ENCODE measurements around the gene CSN2. TPM values are rescaled to one million over a fixed set of nuclear protein-coding genes. Genes with fewer than 3 reads are reported as not detected.

Gene CSN2
- total and polyA plus RNA-seq, 2 donors (not counting 1 experiment from before 2014, with no cell fraction given) = not detected

DNA sequence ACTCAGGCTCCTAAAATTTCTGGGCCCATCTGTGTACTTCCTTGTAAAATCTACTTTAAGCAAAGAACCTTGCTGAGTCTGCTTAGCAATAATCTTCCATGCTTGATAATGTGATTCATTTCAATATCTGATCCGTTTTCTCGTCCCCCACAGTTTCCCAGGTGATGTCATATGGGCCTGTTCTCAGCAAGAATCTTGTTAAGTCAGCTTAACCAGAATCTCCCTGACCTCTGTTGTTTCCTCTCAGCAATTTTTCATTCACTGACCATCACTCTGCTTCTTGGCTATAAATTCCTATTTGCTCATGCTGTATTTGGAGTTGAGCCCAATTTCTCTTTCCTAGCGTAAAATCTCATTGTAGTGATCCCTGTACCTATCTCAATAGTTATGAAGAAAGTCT, 13.9 kb downstream of the CSN2 start:
- Histone ChIP-seq H3K4me3 (ENCODE audit: control extremely low read depth in 1 of 5, extremely low read depth in 1 of 5, insufficient read depth in 1 of 5, low read depth in 2 of 5, low read length in 4 of 5) (no peak overlapping the region), H4K20me1 (ENCODE audit: control insufficient read depth, insufficient read depth, low read length, poor library complexity, severe bottlenecking) (no peaks in the 10 kb centered on the region), H3K9ac (ENCODE audit: low read length) (no peak overlapping the region), H3K9me3 (ENCODE audit: control extremely low read depth in 1 of 3, control insufficient read depth in 2 of 3, insufficient read depth in 1 of 3, low read length in 2 of 3) (peaks cover 0 to 1% (median 0%) of the 10 kb centered on the region in 3 donors), H3K4me2 (replicated peaks; ENCODE audit: low read depth, low read length, poor library complexity, severe bottlenecking) (no peak overlapping the region), H3K4me1 (ENCODE audit: control insufficient read depth in 2 of 2, insufficient read depth in 2 of 2, low read length in 2 of 2) (no peaks in the 10 kb centered on the region), H3K27ac (ENCODE audit: low read length in 2 of 2) (no peak overlapping the region), H3K27me3 (replicated peaks in 1 of 4; ENCODE audit: control extremely low read depth in 1 of 4, control insufficient read depth in 3 of 4, insufficient read depth in 4 of 4, low read length in 3 of 4) (no peaks in the 10 kb centered on the region), H3K36me3 (replicated peaks in 1 of 2; ENCODE audit: control extremely low read depth in 1 of 2, control insufficient read depth in 1 of 2, extremely low read depth in 1 of 2, insufficient read depth in 2 of 2, low read length in 1 of 2) (no peaks in the 10 kb centered on the region), H2AFZ (ENCODE audit: insufficient read depth, low read depth, low read length, poor library complexity, severe bottlenecking) (no peak overlapping the region), H3K79me2 (ENCODE audit: control insufficient read depth, insufficient read depth, low read length) (no peaks in the 10 kb centered on the region)
- H3K4me3 Mint-ChIP-seq = no peak overlapping the region
- DNase-seq = no peak
- H3K9me3 Mint-ChIP-seq (ENCODE audit: insufficient read depth) = no peaks in the 10 kb centered on the region
- 89% methylated on average over 2 of the region's 3 CpGs for WGBS (ENCODE audit: insufficient coverage)
- ChIA-PET CTCF (no interaction called here), POLR2A (no interaction called here)
- H3K27me3 Mint-ChIP-seq = no peaks in the 10 kb centered on the region
- intact Hi-C loops (cut with micrococcal nuclease) = no loop called here
- no peak overlapping the region for H3K27ac Mint-ChIP-seq
- TF ChIP-seq EZH2 (IDR thresholded peaks at IDR 0.05; ENCODE audit: borderline replicate concordance, insufficient read depth, low read depth, low read length, poor library complexity, severe bottlenecking) = no peak
- no peak for ATAC-seq (ENCODE audit: low read depth)
- no peaks in the 10 kb centered on the region for H3K4me1 Mint-ChIP-seq

DNA sequence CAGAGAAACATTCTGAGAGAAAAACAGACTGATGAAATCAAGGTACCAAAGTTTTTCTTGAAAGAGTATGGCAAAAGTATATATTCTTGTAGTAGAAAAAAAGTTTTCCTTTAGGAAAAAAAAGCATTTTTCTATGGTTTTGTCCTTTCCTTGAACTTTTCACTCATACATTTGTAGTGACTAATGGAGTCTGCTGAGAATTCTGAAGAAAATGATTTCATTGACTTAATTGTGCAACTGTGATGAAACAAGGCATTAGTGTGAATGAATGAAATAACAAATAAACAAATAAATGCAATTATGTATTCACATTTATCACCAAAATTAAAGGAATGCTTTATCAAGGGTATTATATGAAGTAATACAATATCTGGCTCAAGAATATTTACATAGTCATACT, 29.0 kb downstream of the CSN2 start:
- Mint-ChIP-seq H3K9me3 (ENCODE audit: insufficient read depth) (no peaks in the 10 kb centered on the region), H3K4me3 (no peak overlapping the region)
- TF ChIP-seq, protein P1, sequence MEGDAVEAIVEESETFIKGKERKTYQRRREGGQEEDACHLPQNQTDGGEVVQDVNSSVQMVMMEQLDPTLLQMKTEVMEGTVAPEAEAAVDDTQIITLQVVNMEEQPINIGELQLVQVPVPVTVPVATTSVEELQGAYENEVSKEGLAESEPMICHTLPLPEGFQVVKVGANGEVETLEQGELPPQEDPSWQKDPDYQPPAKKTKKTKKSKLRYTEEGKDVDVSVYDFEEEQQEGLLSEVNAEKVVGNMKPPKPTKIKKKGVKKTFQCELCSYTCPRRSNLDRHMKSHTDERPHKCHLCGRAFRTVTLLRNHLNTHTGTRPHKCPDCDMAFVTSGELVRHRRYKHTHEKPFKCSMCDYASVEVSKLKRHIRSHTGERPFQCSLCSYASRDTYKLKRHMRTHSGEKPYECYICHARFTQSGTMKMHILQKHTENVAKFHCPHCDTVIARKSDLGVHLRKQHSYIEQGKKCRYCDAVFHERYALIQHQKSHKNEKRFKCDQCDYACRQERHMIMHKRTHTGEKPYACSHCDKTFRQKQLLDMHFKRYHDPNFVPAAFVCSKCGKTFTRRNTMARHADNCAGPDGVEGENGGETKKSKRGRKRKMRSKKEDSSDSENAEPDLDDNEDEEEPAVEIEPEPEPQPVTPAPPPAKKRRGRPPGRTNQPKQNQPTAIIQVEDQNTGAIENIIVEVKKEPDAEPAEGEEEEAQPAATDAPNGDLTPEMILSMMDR (IDR thresholded peaks at IDR 0.05) = no peak
- TF ChIP-seq EZH2 (IDR thresholded peaks at IDR 0.05; ENCODE audit: borderline replicate concordance, insufficient read depth, low read depth, low read length, poor library complexity, severe bottlenecking) = no peak

More for the DNA sequence above, 29.0 kb downstream of the CSN2 start:
- intact Hi-C loops (cut with micrococcal nuclease) = no loop called here
- Histone ChIP-seq H3K9ac (ENCODE audit: low read length) (no peak overlapping the region), H3K4me3 (ENCODE audit: control extremely low read depth in 1 of 5, extremely low read depth in 1 of 5, insufficient read depth in 1 of 5, low read depth in 2 of 5, low read length in 4 of 5) (no peak overlapping the region), H3K27me3 (replicated peaks in 1 of 4; ENCODE audit: control extremely low read depth in 1 of 4, control insufficient read depth in 3 of 4, insufficient read depth in 4 of 4, low read length in 3 of 4) (no peaks in the 10 kb centered on the region), H2AFZ (ENCODE audit: insufficient read depth, low read depth, low read length, poor library complexity, severe bottlenecking) (no peak overlapping the region), H3K27ac (ENCODE audit: low read length in 2 of 2) (no peak overlapping the region), H3K4me2 (replicated peaks; ENCODE audit: low read depth, low read length, poor library complexity, severe bottlenecking) (no peak overlapping the region), H3K4me1 (ENCODE audit: control insufficient read depth in 2 of 2, insufficient read depth in 2 of 2, low read length in 2 of 2) (no peaks in the 10 kb centered on the region), H3K79me2 (ENCODE audit: control insufficient read depth, insufficient read depth, low read length) (no peaks in the 10 kb centered on the region), H4K20me1 (ENCODE audit: control insufficient read depth, insufficient read depth, low read length, poor library complexity, severe bottlenecking) (no peaks in the 10 kb centered on the region), H3K36me3 (replicated peaks in 1 of 2; ENCODE audit: control extremely low read depth in 1 of 2, control insufficient read depth in 1 of 2, extremely low read depth in 1 of 2, insufficient read depth in 2 of 2, low read length in 1 of 2) (no peaks in the 10 kb centered on the region), H3K9me3 (ENCODE audit: control extremely low read depth in 1 of 3, control insufficient read depth in 2 of 3, insufficient read depth in 1 of 3, low read length in 2 of 3) (no peaks in the 10 kb centered on the region)
- ATAC-seq (ENCODE audit: low read depth) (no peak), DNase-seq (no peak)
- Mint-ChIP-seq H3K4me1 (no peaks in the 10 kb centered on the region), H3K27ac (no peak overlapping the region), H3K27me3 (no peaks in the 10 kb centered on the region)
- ChIA-PET CTCF (no interaction called here), POLR2A (no interaction called here)

Measured in B cell (primary cell).